Subcutaneous abdominal adipose tissue (tissue), 5 donors: ENCODE measurements around the gene TOGARAM2.

ENCODE experiments used
- H3K27ac ChIP-seq: one replicate; pipeline ENCODE4 v1.7.0; 2013; ENCODE audit warnings: low read depth, mild to moderate bottlenecking, inconsistent platforms, low read length, moderate library complexity
- H3K27me3 ChIP-seq, 5 donors: one replicate each; pipeline ENCODE4 v1.7.0; 2013; ENCODE audit warnings: low read length in 5 of 5, inconsistent platforms in 1 of 5; ENCODE audit not compliant: control insufficient read depth in 5 of 5, insufficient read depth in 4 of 5
- H3K36me3 ChIP-seq, 5 donors: one replicate each; pipeline ENCODE4 v1.7.0; 2013; ENCODE audit warnings: low read length in 5 of 5; ENCODE audit not compliant: control insufficient read depth in 5 of 5, insufficient read depth in 5 of 5
- H3K4me1 ChIP-seq, 5 donors: one replicate each; pipeline ENCODE4 v1.7.0; 2013; ENCODE audit warnings: low read length in 5 of 5, mild to moderate bottlenecking in 3 of 5, moderate library complexity in 1 of 5; ENCODE audit not compliant: control insufficient read depth in 5 of 5, insufficient read depth in 5 of 5
- H3K4me3 ChIP-seq, 5 donors: one replicate each; pipeline ENCODE4 v1.7.0; 2013; ENCODE audit warnings: low read length in 5 of 5, low read depth in 1 of 5
- H3K9ac ChIP-seq, 5 donors: one replicate each; pipeline ENCODE4 v1.7.0; 2013; ENCODE audit warnings: low read length in 5 of 5, mild to moderate bottlenecking in 4 of 5, moderate library complexity in 3 of 5
- H3K9me3 ChIP-seq, 5 donors: one replicate each; pipeline ENCODE4 v1.7.0; 2013; ENCODE audit warnings: low read length in 5 of 5; ENCODE audit not compliant: control insufficient read depth in 5 of 5
- donor health status: healthy.
- donor health status: healthy.
- donor health status: healthy.
- donor health status: healthy.
- donor health status: healthy.

The TOGARAM2 gene

DNA sequence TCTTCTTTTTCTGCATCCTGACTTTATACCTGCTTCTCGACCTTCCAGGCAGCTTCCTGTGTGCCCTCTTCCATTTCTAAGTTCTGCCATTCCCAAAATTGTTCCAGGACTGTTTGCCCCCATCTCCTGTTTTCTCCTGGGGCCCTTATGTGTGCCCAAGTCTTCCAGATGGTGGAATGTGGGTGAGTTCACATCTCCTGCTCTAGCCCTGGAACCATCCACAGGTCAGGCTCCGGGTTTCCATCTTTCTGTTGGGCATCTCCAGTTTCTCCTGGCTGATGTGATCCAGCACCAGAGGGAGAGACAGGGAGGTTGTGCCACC lies 25.8 kb downstream of the TOGARAM2 start:
- H3K27ac ChIP-seq, result no peak overlapping the region
- no peak overlapping the region for H3K9ac ChIP-seq
- H3K36me3 ChIP-seq, result no peaks in the 10 kb centered on the region
- peaks cover 0 to 13% (median 4%) of the 10 kb centered on the region in 5 donors for H3K27me3 ChIP-seq
- H3K4me3 ChIP-seq, result no peak overlapping the region
- no peaks in the 10 kb centered on the region for H3K9me3 ChIP-seq
- H3K4me1 ChIP-seq, result peaks cover 5 to 16% (median 15%) of the 10 kb centered on the region in 5 donors

GRCh38 chr2:29009270-29009669 lies 28.2 kb downstream of the TOGARAM2 start:
- Histone ChIP-seq H3K4me1 (peaks cover 8 to 29% (median 24%) of the 10 kb centered on the region in 5 donors), H3K4me3 (no peak overlapping the region), H3K9me3 (no peaks in the 10 kb centered on the region), H3K36me3 (no peaks in the 10 kb centered on the region), H3K27me3 (peaks cover 0 to 14% (median 7%) of the 10 kb centered on the region in 5 donors), H3K27ac (no peak overlapping the region), H3K9ac (no peak overlapping the region)

DNA sequence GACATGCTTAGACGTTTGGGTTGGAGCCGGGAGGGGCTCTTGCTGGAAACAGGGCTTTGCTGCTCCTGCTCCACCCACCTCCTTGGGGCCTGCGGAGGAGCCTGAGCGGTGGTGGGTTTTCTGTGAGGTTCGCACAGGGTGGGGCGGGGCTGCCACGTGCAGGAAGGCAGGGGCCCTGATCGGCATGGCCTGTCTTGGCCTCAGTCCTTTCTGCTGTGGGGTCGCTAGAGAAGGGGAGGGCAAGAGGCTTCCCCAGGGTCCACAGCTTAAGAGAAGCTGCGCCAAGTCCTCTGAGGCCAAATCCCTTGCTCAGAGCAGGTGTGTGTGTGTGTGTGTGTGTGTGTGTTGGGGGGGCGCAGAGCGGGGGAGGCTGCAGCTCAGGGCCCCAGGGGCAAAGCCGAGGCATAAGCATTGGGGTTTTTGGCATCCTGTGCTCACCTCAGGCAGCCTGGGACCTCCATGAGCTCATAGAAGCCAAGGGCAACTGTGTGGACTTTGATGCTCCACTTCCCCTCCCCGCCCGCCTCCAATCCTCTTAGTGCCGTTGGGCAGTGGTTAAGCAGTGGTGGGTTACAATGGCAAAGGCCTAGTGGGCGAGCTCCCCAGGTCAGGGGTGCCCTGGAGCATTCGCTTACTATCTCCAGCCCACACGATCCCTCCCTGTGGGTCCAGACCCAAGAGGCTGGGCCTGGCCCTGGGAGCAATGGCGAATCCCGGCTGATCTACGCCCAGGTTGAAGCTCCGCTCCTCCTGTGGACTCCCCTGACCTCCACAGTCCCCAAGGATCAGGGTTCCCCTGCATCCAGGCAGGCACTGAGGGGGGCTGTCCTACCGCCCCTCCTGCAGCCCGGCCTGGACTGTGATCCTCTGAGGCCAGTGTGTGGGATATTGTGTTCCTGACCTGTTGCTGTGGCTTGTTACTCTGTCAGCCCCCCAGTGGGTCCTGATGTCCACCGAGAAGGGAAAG lies 28.9 kb downstream of the TOGARAM2 start:
- Histone ChIP-seq H3K4me3 (no peak overlapping the region), H3K36me3 (no peaks in the 10 kb centered on the region), H3K4me1 (peaks cover 8 to 36% (median 24%) of the 10 kb centered on the region in 5 donors), H3K27me3 (peaks cover 0 to 14% (median 8%) of the 10 kb centered on the region in 5 donors), H3K9ac (no peak overlapping the region), H3K27ac (no peak overlapping the region), H3K9me3 (no peaks in the 10 kb centered on the region)

- H3K9ac ChIP-seq, result no peak overlapping the region
- no peaks in the 10 kb centered on the region for H3K9me3 ChIP-seq
- H3K36me3 ChIP-seq, result no peaks in the 10 kb centered on the region
- H3K4me1 ChIP-seq, result peaks cover 8 to 37% (median 24%) of the 10 kb centered on the region in 5 donors
- peaks cover 0 to 14% (median 8%) of the 10 kb centered on the region in 5 donors for H3K27me3 ChIP-seq
- no peak overlapping the region for H3K4me3 ChIP-seq
- no peak overlapping the region for H3K27ac ChIP-seq
Observed at GRCh38 chr2:29010946-29011345, 29.8 kb downstream of the TOGARAM2 start.

DNA sequence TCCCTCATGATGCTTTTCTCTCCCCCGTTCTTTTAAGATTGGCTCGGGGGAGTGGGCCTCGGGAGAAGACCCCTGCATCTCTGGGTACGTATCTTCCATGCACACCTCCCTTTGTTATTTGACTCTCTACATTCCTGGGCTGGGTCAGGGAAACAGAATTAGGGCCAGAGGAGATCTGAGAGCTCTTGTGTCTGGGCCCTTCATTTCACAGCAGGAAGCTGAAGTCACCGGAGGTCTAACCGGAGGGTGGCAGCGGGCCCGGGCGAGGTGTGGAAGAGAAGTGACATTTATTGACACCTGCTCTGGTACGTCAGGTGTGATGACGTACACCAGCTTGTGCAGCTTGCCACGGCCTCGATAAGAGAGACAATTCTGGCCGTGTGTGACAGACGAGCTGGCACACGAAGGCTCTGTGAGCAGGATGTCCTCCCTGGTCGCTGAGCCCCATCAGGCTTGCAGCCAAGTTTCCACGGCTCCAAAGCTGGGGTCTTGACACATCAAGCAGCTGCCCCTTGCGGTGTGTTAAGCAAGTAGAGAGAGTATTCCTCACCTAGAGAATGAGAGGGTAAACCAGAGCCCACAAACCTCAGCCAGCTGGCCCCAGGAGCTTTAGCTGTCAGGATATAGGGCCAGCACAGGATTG lies 30.4 kb downstream of the TOGARAM2 start:
- H3K4me1 ChIP-seq, result peaks cover 8 to 42% (median 24%) of the 10 kb centered on the region in 5 donors
- H3K36me3 ChIP-seq, result no peaks in the 10 kb centered on the region
- no peak overlapping the region for H3K4me3 ChIP-seq
- H3K9me3 ChIP-seq, result no peaks in the 10 kb centered on the region
- no peak overlapping the region for H3K27ac ChIP-seq
- no peak overlapping the region for H3K9ac ChIP-seq
- H3K27me3 ChIP-seq, result peaks cover 0 to 14% (median 8%) of the 10 kb centered on the region in 5 donors

DNA sequence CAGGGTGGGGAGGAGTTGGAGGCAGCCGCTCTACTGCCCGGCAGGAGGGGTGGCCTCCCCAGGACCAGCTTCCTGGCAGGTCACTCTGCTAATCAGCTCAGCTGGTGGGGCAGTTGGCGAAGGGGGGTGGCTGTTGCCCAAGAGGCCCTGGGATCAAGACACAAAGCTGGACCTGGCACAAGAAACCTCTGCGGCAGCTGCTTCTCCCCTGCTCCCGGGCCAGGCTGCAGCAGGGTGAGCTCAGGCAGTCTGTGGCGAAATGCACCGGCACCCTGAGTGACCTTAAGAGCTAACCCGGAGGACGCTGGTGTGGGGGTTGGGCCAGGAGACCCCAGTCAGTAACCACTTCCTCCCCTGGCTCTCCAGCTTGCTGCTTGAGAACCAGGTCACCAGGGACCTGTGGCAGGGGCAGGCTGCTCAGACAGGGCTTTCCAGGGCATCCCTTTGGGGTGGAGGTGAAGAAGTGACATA lies 31.1 kb downstream of the TOGARAM2 start:
- Histone ChIP-seq H3K9me3 (no peaks in the 10 kb centered on the region), H3K9ac (no peak overlapping the region), H3K4me1 (peaks cover 8 to 42% (median 28%) of the 10 kb centered on the region in 5 donors), H3K27me3 (peaks cover 0 to 14% (median 9%) of the 10 kb centered on the region in 5 donors), H3K4me3 (no peak overlapping the region), H3K27ac (no peak overlapping the region), H3K36me3 (no peaks in the 10 kb centered on the region)

GRCh38 chr2:29013057-29013780 lies 32.1 kb downstream of the TOGARAM2 start:
- no peaks in the 10 kb centered on the region for H3K9me3 ChIP-seq
- no peak overlapping the region for H3K27ac ChIP-seq
- H3K36me3 ChIP-seq, result no peaks in the 10 kb centered on the region
- H3K27me3 ChIP-seq, result peaks cover 0 to 14% (median 9%) of the 10 kb centered on the region in 5 donors
- no peak overlapping the region for H3K4me3 ChIP-seq
- peaks cover 8 to 42% (median 28%) of the 10 kb centered on the region in 5 donors for H3K4me1 ChIP-seq
- H3K9ac ChIP-seq, result no peak overlapping the region

DNA sequence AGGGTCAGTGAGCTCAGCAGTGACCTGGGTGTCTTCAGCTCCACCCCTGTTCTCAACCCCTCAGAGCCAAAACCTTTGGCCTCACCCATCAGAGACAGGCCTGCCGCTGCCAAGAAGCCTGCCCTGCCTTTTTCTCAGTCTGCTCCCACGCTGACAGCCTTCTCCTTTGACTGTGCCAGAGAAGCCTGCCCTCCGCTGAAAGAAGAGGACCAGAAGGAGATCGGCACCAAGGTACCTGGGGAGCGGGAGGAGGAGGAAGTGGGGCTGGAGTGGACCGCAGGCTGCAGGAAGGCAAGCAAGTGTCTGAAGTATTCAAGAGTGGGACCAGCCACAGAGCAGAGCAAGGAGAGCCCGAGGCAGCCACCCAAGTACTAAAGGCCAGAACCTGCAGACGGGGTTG lies 33.2 kb downstream of the TOGARAM2 start:
- H3K9me3 ChIP-seq, result no peaks in the 10 kb centered on the region
- H3K36me3 ChIP-seq, result no peaks in the 10 kb centered on the region
- no peak overlapping the region for H3K4me3 ChIP-seq
- no peak overlapping the region for H3K9ac ChIP-seq
- H3K27ac ChIP-seq, result no peak overlapping the region
- peaks cover 0 to 14% (median 9%) of the 10 kb centered on the region in 5 donors for H3K27me3 ChIP-seq
- H3K4me1 ChIP-seq, result peaks cover 8 to 42% (median 28%) of the 10 kb centered on the region in 5 donors

- Histone ChIP-seq H3K9ac (no peak overlapping the region), H3K4me3 (no peak overlapping the region), H3K27ac (no peak overlapping the region), H3K27me3 (peaks cover 0 to 14% (median 9%) of the 10 kb centered on the region in 5 donors), H3K4me1 (peaks cover 8 to 42% (median 28%) of the 10 kb centered on the region in 5 donors), H3K9me3 (no peaks in the 10 kb centered on the region), H3K36me3 (no peaks in the 10 kb centered on the region)
Observed at GRCh38 chr2:29014811-29015421, 33.8 kb downstream of the TOGARAM2 start.
